ENCODE data around the gene CMTM5. TPM values are rescaled to one million over a fixed set of nuclear protein-coding genes. Genes with fewer than 3 reads are reported as not detected.

Gene CMTM5
- total RNA-seq, 3 donors from 2014 or later (not counting 1 experiment from before 2014, with no cell fraction given) = 2.9 to 4.5 TPM; not detected in 1

DNA sequence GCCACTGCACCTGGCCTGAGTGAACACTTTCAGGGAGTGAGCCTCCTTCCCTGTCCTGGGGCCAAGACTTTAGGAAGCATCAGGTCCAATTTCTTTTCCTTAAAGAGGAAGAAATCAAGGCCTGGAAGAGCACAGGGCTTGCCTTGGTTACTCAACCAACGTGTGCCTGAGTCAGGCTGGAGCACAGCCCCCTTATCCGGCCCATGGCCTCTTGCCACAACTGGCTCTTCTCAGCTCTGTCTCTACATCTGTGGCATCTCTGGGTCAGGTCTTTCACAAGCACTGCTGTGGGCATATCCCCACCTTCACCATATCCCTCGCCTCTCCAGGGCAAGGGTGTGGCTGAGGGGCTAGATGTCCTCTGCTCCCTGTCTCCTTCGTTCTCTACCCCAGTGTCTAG is 24.4 kb downstream of the CMTM5 start:
- H3K9me3 Mint-ChIP-seq = no peaks in the 10 kb centered on the region
- 84% methylated on average over 4 of the region's 4 CpGs for WGBS (ENCODE audit: insufficient coverage)
- intact Hi-C loops (cut with micrococcal nuclease) = no loop called here
- H3K27me3 Mint-ChIP-seq (ENCODE audit: low read depth in 2 of 2) = peaks cover 2 to 5% of the 10 kb centered on the region in 2 donors
- ATAC-seq (no peak), DNase-seq (no peak)
- no peaks in the 10 kb centered on the region for H3K9me3 ChIP-seq (ENCODE audit: control insufficient read depth, insufficient read depth, low read length)
- H3K36me3 Mint-ChIP-seq = no peaks in the 10 kb centered on the region
- H3K27me3 ChIP-seq (ENCODE audit: control insufficient read depth, insufficient read depth, low read length) = no peaks in the 10 kb centered on the region
- H3K4me1 ChIP-seq (ENCODE audit: control insufficient read depth, insufficient read depth, low read length) = no peaks in the 10 kb centered on the region
- no peak overlapping the region for H3K4me3 Mint-ChIP-seq
- TF ChIP-seq CTCF (IDR thresholded peaks at IDR 0.05) = no peak
- no peak overlapping the region for H3K27ac Mint-ChIP-seq
- H3K4me1 Mint-ChIP-seq = no peaks in the 10 kb centered on the region
- no peak overlapping the region for H3K27ac ChIP-seq (ENCODE audit: low read length)
- H3K36me3 ChIP-seq (ENCODE audit: control insufficient read depth, insufficient read depth, low read length) = no peaks in the 10 kb centered on the region
- H3K4me3 ChIP-seq (ENCODE audit: low read length) = no peak overlapping the region

DNA sequence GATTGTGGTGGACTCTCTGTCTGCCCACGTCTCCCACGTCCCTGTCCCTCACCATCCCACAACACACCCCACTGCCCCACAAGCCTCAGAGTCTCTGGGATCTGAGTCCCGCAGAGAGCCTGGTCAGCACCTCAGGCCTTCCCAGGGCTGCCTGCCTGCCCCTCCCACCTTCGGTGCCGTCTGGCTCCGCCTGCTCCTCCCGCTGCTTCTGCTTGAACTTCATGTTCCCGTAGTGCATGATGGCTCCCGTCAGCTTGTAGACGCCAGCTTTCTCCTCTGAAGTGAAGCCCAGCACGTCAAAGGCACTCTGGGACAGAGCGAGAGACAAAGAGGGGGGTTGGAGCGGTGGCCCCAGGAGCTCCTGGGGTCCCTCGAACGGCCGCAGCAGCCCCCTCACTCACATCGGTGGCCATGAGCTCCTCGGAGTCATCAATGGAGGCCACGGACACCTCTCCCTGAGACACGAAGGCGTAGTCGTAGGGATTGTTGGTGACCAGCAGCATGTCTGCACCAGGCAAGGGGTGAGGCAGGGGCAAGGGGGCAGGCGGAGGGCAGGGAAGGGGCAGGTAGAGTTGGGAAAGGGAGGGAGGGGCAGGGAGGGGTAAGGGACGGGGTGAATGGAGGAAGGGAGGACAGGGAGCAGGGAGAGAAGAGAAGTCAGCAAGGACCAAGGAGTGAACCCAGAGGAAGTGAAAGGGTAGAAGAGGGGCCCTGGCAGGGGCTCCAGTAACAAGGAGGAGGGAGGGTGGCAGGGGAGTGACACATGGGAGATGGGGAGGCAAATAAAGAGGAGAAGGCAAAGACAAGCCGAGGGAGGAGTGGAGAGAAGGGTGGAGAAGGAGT is 25.7 kb downstream of the CMTM5 start:
- no peak for ATAC-seq
- Mint-ChIP-seq H3K9me3 (no peaks in the 10 kb centered on the region), H3K36me3 (no peaks in the 10 kb centered on the region), H3K27ac (no peak overlapping the region), H3K4me1 (no peaks in the 10 kb centered on the region), H3K4me3 (no peak overlapping the region), H3K27me3 (ENCODE audit: low read depth in 2 of 2) (peaks cover 2 to 8% of the 10 kb centered on the region in 2 donors)
- no peak for DNase-seq
- Histone ChIP-seq H3K9me3 (ENCODE audit: control insufficient read depth, insufficient read depth, low read length) (no peaks in the 10 kb centered on the region), H3K27ac (ENCODE audit: low read length) (no peak overlapping the region), H3K4me3 (ENCODE audit: low read length) (no peak overlapping the region), H3K27me3 (ENCODE audit: control insufficient read depth, insufficient read depth, low read length) (no peaks in the 10 kb centered on the region), H3K36me3 (ENCODE audit: control insufficient read depth, insufficient read depth, low read length) (no peaks in the 10 kb centered on the region), H3K4me1 (ENCODE audit: control insufficient read depth, insufficient read depth, low read length) (no peaks in the 10 kb centered on the region)
- no peak for TF ChIP-seq CTCF (IDR thresholded peaks at IDR 0.05)
- 83% methylated on average over 25 of the region's 25 CpGs for WGBS (ENCODE audit: insufficient coverage)
- intact Hi-C loops (cut with micrococcal nuclease) = no loop called here

DNA sequence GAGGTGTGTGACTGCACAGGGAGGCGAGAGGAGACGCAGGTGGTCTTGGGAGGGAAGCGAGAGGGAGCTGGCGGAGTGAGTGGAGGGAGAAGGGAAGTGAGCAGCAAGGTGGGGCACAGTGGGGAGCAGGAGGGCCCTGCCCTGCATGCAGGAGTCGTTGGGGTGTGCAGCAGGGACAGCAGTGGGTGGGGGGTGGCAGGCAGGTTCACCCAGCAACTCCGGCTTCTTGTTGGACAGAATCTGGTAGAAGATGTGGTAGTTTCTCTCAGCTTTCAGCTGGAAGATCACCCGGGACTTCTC is 26.2 kb downstream of the CMTM5 start:
- H3K27ac Mint-ChIP-seq = no peak overlapping the region
- ATAC-seq = no peak
- H3K36me3 Mint-ChIP-seq = no peaks in the 10 kb centered on the region

More for the DNA sequence above, 26.2 kb downstream of the CMTM5 start:
- Histone ChIP-seq H3K4me3 (ENCODE audit: low read length) (no peak overlapping the region), H3K9me3 (ENCODE audit: control insufficient read depth, insufficient read depth, low read length) (no peaks in the 10 kb centered on the region), H3K27ac (ENCODE audit: low read length) (no peak overlapping the region), H3K4me1 (ENCODE audit: control insufficient read depth, insufficient read depth, low read length) (no peaks in the 10 kb centered on the region), H3K27me3 (ENCODE audit: control insufficient read depth, insufficient read depth, low read length) (no peaks in the 10 kb centered on the region), H3K36me3 (ENCODE audit: control insufficient read depth, insufficient read depth, low read length) (no peaks in the 10 kb centered on the region)
- no peak for DNase-seq
- WGBS (ENCODE audit: insufficient coverage) = 56% methylated on average over 7 of the region's 7 CpGs
- intact Hi-C loops (cut with micrococcal nuclease) = no loop called here
- no peaks in the 10 kb centered on the region for H3K4me1 Mint-ChIP-seq
- no peak for TF ChIP-seq CTCF (IDR thresholded peaks at IDR 0.05)
- H3K27me3 Mint-ChIP-seq (ENCODE audit: low read depth in 2 of 2) = peaks cover 2 to 8% of the 10 kb centered on the region in 2 donors
- no peaks in the 10 kb centered on the region for H3K9me3 Mint-ChIP-seq
- H3K4me3 Mint-ChIP-seq = no peak overlapping the region
